Ureter (tissue), 1 donor: ENCODE measurements around the gene CNTNAP2. TPM values are rescaled to one million over a fixed set of nuclear protein-coding genes. Genes with fewer than 3 reads are reported as not detected.

Source experiments
- DNase-seq: peaks from one replicate; pipeline ENCODE4 v3.0.0-alpha.2; 2020; ENCODE audit warnings: low spot score
- total RNA-seq: library from RNA; stranded (reverse); gene quantifications from one replicate; pipeline ENCODE4 v1.2.4, GENCODE V29; 2023
- donor health status: DM: yes; HTN: yes; CAD: no.

The CNTNAP2 gene
- total RNA-seq, 1 donor from 2014 or later: 0.21 TPM

- no peak for DNase-seq
Measured at GRCh38 chr7:147852833-147853232, 1736.2 kb downstream of the CNTNAP2 start.

- no peak for DNase-seq
Measured at GRCh38 chr7:147857152-147858140, 1740.8 kb downstream of the CNTNAP2 start.

- DNase-seq: no peak
Measured at GRCh38 chr7:147858421-147858820, 1741.8 kb downstream of the CNTNAP2 start.

- DNase-seq: no peak
Measured at GRCh38 chr7:147859033-147859432, 1742.4 kb downstream of the CNTNAP2 start.

GRCh38 chr7:147859486-147859885, 1742.9 kb downstream of the CNTNAP2 start:
- no peak for DNase-seq

GRCh38 chr7:147861058-147861716, 1744.6 kb downstream of the CNTNAP2 start:
- DNase-seq: no peak

- no peak for DNase-seq
Measured at GRCh38 chr7:147861945-147862344, 1745.3 kb downstream of the CNTNAP2 start.

GRCh38 chr7:147869456-147869855, 1752.9 kb downstream of the CNTNAP2 start:
- no peak for DNase-seq

- DNase-seq: no peak
Measured at GRCh38 chr7:147878912-147879661, 1762.5 kb downstream of the CNTNAP2 start.

GRCh38 chr7:147885869-147886268, 1769.3 kb downstream of the CNTNAP2 start:
- DNase-seq: no peak

- no peak for DNase-seq
Measured at GRCh38 chr7:147894271-147894670, 1777.7 kb downstream of the CNTNAP2 start.

- DNase-seq: no peak
Measured at GRCh38 chr7:147896121-147896520, 1779.5 kb downstream of the CNTNAP2 start.

- DNase-seq: no peak
Measured at GRCh38 chr7:147903536-147904218, 1787.1 kb downstream of the CNTNAP2 start.

GRCh38 chr7:147904219-147904576, 1787.6 kb downstream of the CNTNAP2 start:
- no peak for DNase-seq

GRCh38 chr7:147909431-147910148, 1793.0 kb downstream of the CNTNAP2 start:
- no peak for DNase-seq

GRCh38 chr7:147911201-147911601, 1794.6 kb downstream of the CNTNAP2 start:
- no peak for DNase-seq

GRCh38 chr7:147912291-147912690, 1795.7 kb downstream of the CNTNAP2 start:
- DNase-seq: no peak

- no peak for DNase-seq
Measured at GRCh38 chr7:147912946-147913638, 1796.5 kb downstream of the CNTNAP2 start.

GRCh38 chr7:147915781-147916180, 1799.2 kb downstream of the CNTNAP2 start:
- no peak for DNase-seq

GRCh38 chr7:147916573-147916972, 1800.0 kb downstream of the CNTNAP2 start:
- no peak for DNase-seq
